PFSK-1 (cell line): Measurements from ENCODE around the gene DNM3.

ENCODE experiments used
- FOXP2 ChIP-seq: optimal IDR thresholded peaks from 2 replicates; pipeline ENCODE3; 2011; ENCODE audit warnings: borderline replicate concordance, control low read depth, inconsistent platforms; ENCODE audit not compliant: insufficient read depth; ENCODE audit errors: extremely low read length, extremely low read depth
- POLR2AphosphoS5 ChIP-seq: IDR thresholded peaks from 2 replicates; pipeline ENCODE4 v1.6.1; 2012; ENCODE audit warnings: low read depth, mild to moderate bottlenecking, control low read depth, low read length, moderate library complexity
- SIN3A ChIP-seq: IDR thresholded peaks from 2 replicates; pipeline ENCODE4 v1.6.1; 2012; ENCODE audit warnings: mild to moderate bottlenecking, low read length, moderate library complexity, borderline replicate concordance; ENCODE audit not compliant: insufficient read depth
- TAF1 ChIP-seq: IDR thresholded peaks from 2 replicates; pipeline ENCODE4 v1.6.1; 2012; ENCODE audit warnings: low read length, control low read depth, borderline replicate concordance; ENCODE audit not compliant: insufficient read depth
- TF ChIP-seq, protein P1 (sequence below), 2 experiments: IDR thresholded peaks; 2 replicates each; pipeline versions ENCODE4 v1.6.1 to v1.8.0; 2011 to 2012; ENCODE audit warnings: low read depth in 2 of 2, low read length in 2 of 2, control low read depth in 1 of 2, inconsistent platforms in 1 of 2, mild to moderate bottlenecking in 1 of 2, moderate library complexity in 1 of 2; ENCODE audit not compliant: insufficient read depth in 1 of 2

DNA sequence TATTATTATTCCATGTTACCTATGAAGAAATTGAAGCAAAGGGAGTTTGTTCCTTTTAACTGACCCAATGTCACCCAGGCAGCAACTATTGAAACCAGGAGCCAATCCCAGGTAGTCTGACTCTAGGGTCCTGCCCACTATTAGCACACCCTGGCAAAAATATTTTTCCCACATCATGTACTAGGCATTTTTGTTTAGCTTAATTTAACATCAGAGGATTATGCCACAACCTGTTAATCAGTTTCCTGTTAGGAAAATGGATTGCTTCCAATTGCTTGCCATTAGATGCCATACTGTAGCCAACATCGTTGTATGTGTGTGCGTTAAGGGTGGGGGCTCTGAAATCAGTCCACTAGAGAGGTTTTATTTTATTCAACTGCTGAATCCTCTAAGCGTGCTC lies 281.1 kb downstream of the DNM3 start:
- no peak for TF ChIP-seq SIN3A
- TF ChIP-seq, protein P1, sequence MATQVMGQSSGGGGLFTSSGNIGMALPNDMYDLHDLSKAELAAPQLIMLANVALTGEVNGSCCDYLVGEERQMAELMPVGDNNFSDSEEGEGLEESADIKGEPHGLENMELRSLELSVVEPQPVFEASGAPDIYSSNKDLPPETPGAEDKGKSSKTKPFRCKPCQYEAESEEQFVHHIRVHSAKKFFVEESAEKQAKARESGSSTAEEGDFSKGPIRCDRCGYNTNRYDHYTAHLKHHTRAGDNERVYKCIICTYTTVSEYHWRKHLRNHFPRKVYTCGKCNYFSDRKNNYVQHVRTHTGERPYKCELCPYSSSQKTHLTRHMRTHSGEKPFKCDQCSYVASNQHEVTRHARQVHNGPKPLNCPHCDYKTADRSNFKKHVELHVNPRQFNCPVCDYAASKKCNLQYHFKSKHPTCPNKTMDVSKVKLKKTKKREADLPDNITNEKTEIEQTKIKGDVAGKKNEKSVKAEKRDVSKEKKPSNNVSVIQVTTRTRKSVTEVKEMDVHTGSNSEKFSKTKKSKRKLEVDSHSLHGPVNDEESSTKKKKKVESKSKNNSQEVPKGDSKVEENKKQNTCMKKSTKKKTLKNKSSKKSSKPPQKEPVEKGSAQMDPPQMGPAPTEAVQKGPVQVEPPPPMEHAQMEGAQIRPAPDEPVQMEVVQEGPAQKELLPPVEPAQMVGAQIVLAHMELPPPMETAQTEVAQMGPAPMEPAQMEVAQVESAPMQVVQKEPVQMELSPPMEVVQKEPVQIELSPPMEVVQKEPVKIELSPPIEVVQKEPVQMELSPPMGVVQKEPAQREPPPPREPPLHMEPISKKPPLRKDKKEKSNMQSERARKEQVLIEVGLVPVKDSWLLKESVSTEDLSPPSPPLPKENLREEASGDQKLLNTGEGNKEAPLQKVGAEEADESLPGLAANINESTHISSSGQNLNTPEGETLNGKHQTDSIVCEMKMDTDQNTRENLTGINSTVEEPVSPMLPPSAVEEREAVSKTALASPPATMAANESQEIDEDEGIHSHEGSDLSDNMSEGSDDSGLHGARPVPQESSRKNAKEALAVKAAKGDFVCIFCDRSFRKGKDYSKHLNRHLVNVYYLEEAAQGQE (IDR thresholded peaks at IDR 0.05; ENCODE audit: insufficient read depth in 1 of 2, low read depth in 2 of 2, low read length in 2 of 2): no peak
- TF ChIP-seq POLR2AphosphoS5: no peak
- TF ChIP-seq TAF1: no peak
- TF ChIP-seq FOXP2: no peak
